Hematopoietic multipotent progenitor cell treated with erythropoietin and hydrocortisone succinate and interleukin-3 and kit ligand, for 6 days (in vitro differentiated cells): ENCODE data around the gene SLC22A16.
A peak's percentile ranks its signal among the peaks of the same experiment; 100 is the strongest.

ENCODE experiments used
- DNase-seq: peaks from one replicate; pipeline ENCODE4 v3.0.0-alpha.2; 2015

SLC22A16 gene

DNA sequence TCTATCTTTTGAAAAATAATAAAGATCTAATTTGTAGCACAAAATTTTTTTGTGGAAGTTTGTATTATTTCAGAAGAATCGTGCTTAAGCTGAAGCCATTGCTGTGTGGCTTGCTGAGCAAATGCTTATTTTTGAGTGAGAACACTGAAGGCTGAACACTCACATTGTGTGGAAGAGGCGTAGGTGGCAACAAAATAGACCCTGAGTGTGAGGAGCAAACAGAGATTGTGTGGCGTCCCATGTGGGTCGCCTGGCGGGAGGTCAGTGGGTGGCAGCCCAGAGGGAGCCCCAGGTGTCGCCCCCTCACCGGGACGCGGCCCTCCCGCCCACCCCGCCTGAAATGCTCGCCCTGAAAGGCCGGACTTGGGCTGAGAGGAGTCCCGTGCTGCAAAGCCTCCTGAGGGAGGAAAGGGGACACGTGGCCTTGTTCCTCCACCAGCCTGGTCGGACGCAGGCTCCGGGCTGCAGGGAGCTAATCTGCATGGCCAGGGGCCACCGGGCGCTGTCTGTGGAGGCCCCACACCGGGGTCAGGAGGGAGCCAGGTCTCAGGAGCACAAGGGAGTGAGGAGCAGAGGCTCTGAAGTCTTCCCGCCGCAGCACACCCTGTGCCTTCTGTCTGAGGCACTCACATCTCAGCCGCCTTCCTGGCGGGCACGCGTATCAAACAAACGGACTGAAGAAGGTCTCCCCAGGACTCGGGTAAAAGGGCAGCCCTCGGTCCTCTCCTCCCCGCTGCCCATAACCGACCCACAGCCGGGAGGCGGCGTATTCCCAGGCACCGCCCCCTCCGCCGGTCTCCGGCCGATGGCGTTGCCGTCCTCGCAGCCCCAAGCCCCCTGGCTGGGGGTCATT lies 77.0 kb downstream of the SLC22A16 start:
- DNase-seq, result peak; percentile 19

DNA sequence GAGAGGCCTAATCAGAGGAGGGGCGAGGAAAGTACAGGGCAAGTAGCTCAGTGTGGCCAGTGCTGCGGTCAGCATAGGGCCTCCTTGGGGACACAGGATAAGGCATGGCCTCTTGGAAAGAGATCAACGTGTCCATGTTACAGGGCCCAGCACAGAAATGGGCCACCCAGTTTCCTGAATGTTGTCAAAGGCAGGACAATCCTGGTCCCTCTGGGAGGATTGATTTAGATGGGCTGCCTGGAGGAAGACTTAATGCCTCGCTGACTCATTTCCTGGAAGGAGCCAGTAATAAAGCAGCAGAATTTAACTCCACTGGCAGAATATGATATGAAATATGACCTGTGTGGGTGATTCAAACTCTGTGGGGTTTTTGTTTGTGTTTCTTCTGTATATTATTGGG lies 77.6 kb downstream of the SLC22A16 start:
- no peak for DNase-seq

DNA sequence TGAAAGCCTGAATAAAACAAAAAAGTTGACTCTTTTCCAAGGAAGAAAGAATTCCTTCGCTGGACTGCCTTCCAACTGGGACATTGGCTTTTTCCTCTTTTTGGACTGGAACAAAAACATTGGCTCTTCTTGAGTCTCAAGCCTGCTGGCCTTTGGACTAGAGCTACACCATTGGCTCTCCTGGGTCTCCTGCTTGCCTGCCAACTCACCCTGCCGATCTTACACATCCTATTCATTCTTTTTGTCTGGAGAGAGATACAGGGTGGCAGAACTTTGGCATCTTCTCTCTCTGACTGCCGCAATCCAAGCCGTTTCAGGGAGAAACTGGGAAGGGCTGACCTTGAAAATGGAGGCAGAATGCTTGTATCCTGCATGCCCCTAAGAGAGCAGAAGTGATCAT lies 81.2 kb downstream of the SLC22A16 start:
- no peak for DNase-seq

GRCh38 chr6:110394409-110394808 lies 82.0 kb downstream of the SLC22A16 start:
- no peak for DNase-seq

DNA sequence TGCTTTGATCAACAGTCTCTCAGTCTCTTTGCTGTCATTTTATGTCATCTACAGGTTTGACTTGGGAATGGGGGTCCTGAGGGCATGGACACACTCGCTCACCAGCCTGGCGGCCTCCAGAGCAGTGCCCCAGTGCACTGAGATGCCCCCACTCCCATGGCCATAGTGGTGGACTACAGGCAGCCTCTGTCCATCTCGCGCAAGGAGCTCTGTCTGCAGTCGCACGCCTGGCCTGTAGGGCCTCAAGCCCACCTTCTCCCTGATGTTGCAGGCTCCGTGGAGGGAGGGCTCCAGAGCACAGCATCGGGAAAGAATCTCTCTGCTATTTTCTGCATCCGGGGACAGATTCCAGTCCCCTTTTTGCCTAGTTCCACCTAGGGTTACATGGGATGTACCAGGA lies 83.7 kb downstream of the SLC22A16 start:
- no peak for DNase-seq

DNA sequence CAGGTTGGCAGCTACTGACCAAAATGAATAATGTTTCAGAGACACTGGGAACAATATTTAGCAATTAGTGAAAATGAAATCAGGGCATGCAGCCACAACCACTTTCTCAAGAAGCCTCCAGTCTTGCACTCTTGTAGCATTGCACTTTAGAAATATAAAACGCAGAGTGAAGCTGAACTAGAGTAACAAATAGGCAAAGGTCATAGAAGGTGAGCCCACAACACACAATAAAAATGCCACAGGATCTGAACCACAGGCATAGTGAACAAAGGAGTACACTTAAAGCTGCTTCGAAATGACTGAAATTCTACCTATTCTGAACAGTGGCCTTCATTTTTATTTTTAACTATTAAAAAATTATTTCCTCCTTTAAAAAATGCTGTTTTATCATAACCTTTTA lies 86.0 kb downstream of the SLC22A16 start:
- no peak for DNase-seq

DNA sequence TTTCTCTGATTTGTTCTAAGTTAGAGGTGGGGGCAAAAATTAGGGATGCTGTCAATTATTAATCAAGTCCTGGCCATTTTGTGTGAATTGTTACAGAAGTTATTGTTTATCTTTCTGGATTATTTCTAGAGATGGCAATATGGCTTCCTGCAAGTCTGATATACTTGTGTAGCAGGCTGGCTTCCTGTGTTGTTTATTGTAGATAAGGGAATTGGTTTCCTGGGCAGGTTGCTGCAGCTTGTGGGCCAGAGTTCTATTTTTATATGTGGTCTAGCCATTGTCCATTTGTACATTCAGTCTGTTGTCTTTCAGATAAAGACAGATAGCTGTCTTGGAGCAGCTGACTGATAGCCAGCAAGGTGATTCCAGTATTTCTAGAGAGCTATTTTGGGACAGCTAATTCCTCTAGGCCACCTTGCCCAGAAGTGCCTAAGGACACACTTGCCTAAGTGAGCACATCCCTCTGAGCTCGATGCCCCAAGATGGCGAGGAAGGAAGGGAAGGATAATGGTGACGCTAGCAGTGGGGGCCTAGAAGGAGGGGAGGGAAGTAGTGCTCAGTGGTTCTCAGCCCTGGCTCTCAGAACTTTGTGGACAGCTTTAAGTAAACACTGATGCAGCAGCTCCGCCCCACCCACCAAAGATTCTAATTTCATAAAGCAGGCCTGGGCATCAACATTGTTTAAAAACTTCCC lies 86.6 kb downstream of the SLC22A16 start:
- DNase-seq, result peak; percentile 78

DNA sequence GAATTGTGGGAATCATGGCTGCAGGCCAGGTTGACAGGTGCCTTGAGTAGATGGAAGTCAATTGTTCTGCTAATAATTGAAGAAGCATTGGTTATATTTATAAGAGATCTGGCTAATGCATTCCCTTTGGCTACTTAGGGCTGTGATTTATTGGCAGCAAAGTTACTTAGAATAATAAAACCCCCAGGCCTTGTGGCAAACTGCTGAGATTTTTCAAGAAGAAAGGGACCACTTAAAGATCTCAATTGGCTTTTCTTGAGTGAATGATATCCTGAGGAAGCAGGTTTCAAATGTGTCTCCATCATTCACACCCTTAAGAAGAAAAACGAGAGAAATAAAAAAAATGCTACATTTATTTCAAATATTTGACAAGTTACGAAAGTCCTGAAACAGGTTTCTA lies 88.4 kb downstream of the SLC22A16 start:
- no peak for DNase-seq

DNA sequence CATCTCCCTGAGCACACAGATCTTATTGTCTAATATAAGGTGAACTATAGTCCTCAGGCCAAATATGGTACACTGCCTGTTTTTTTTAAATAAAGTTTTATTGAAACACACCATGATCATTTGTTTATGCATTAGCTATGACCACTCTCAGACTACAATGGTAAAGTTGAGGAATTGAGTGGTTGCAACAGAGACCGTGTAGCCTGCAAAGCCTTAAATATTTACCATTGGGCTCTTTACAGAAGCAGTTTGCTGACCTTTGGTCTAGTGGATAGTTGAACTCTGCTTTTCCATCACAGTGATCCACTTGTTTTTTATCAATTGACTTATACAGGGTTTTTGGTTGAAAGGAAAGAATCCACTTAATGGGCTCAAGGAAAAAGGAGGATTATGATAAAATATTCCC lies 91.0 kb downstream of the SLC22A16 start:
- no peak for DNase-seq

- DNase-seq, result no peak
These were observed 97.9 kb downstream of the SLC22A16 start for GRCh38 chr6:110378552-110378951.
